HepG2 (cell line): ENCODE data around the gene C20orf96. TPM values are rescaled to one million over a fixed set of nuclear protein-coding genes. Genes with fewer than 3 reads are reported as not detected.

Experiments
- CC2D1A ChIP-seq: sonication (generic); formaldehyde crosslinking; IDR thresholded peaks from 2 replicates; pipeline ENCODE4 v1.8.1; 2023; ENCODE audit warnings: mild to moderate bottlenecking, missing genetic modification reagents
- RFX5 ChIP-seq: IDR thresholded peaks from 2 replicates; pipeline ENCODE4 v1.6.1; 2011; ENCODE audit warnings: low read depth, low read length, improper control_type of control experiment
- SMARCC2 ChIP-seq: fragments of 450-650 bp; IDR thresholded peaks from 2 replicates; pipeline ENCODE4 v1.6.1; 2017; ENCODE audit warnings: antibody characterized with exemption, mild to moderate bottlenecking
- ZMYM2 ChIP-seq: sonication (generic); formaldehyde crosslinking; IDR thresholded peaks from 2 replicates; pipeline ENCODE4 v1.8.0; 2022; ENCODE audit warnings: mild to moderate bottlenecking, missing genetic modification reagents
- ZNF597 ChIP-seq: sonication (generic); formaldehyde crosslinking; IDR thresholded peaks from 2 replicates; pipeline ENCODE4 v1.5.0; 2020; ENCODE audit warnings: missing genetic modification reagents
- ZNF781 ChIP-seq: sonication (generic); formaldehyde crosslinking; IDR thresholded peaks from 2 replicates; pipeline ENCODE4 v1.5.1; 2020; ENCODE audit warnings: borderline replicate concordance, mild to moderate bottlenecking, missing genetic modification reagents; ENCODE audit errors: not compliant biosample characterization
- ZNF883 ChIP-seq: sonication (generic); formaldehyde crosslinking; IDR thresholded peaks from 2 replicates; pipeline ENCODE4 v1.5.1; 2020; ENCODE audit warnings: mild to moderate bottlenecking, missing genetic modification reagents; ENCODE audit errors: not compliant biosample characterization
- polyA plus RNA-seq, 8 experiments: library from polyadenylated mRNA; depleted of rRNA in 3 of 8; stranded (reverse) in 7 of 8; unstranded in 1 of 8; fragments of >200 nt; fragmentation: Illumina TruSeq in 4 of 8; extraction: Trizol in 4 of 8; gene quantifications; 2 replicates each; pipeline versions ENCODE4 v1.2.1 to v1.2.3, GENCODE V29; 2011 to 2016; ENCODE audit warnings: low read depth in 4 of 8, missing spikeins in 1 of 8, mixed read lengths in 1 of 8; ENCODE audit not compliant: insufficient read depth in 1 of 8
- total RNA-seq, 5 experiments: library from RNA; depleted of rRNA; stranded (reverse); fragments of >200 nt; fragmentation: Illumina TruSeq; extraction: Trizol; gene quantifications; 2 replicates each; pipeline ENCODE4 v1.2.3, GENCODE V29; 2016; ENCODE audit warnings: low read depth in 1 of 5
- TF ChIP-seq, protein P1 (sequence below): sonication (generic); formaldehyde crosslinking; IDR thresholded peaks from 2 replicates; pipeline ENCODE4 v1.4.0; 2020; ENCODE audit warnings: missing genetic modification reagents
- TF ChIP-seq, protein P2 (sequence below): IDR thresholded peaks from 2 replicates; pipeline ENCODE4 v1.6.1; 2012; ENCODE audit warnings: low read length, improper control_type of control experiment
- TF ChIP-seq, protein P3 (sequence below), 2 experiments: sonication (generic) in 1 of 2; formaldehyde crosslinking in 1 of 2; IDR thresholded peaks; 2 replicates each; pipeline versions ENCODE4 v1.5.1 to v1.6.1; 2011 to 2020; ENCODE audit warnings: borderline replicate concordance in 1 of 2, low read depth in 1 of 2, low read length in 1 of 2, mild to moderate bottlenecking in 1 of 2, missing genetic modification reagents in 1 of 2, moderate library complexity in 1 of 2
- TF ChIP-seq, protein P4 (sequence below): sonication (generic); formaldehyde crosslinking; conservative IDR thresholded peaks from 2 replicates; pipeline ENCODE4 v1.8.0; 2022; ENCODE audit warnings: mild to moderate bottlenecking, moderate library complexity, missing genetic modification reagents

C20orf96 gene
- total and polyA plus RNA-seq, 2 of the 13 experiments (the other 11 are each of a cell fraction or from before 2014, with no cell fraction given) = 3.8 to 20.6 TPM

DNA sequence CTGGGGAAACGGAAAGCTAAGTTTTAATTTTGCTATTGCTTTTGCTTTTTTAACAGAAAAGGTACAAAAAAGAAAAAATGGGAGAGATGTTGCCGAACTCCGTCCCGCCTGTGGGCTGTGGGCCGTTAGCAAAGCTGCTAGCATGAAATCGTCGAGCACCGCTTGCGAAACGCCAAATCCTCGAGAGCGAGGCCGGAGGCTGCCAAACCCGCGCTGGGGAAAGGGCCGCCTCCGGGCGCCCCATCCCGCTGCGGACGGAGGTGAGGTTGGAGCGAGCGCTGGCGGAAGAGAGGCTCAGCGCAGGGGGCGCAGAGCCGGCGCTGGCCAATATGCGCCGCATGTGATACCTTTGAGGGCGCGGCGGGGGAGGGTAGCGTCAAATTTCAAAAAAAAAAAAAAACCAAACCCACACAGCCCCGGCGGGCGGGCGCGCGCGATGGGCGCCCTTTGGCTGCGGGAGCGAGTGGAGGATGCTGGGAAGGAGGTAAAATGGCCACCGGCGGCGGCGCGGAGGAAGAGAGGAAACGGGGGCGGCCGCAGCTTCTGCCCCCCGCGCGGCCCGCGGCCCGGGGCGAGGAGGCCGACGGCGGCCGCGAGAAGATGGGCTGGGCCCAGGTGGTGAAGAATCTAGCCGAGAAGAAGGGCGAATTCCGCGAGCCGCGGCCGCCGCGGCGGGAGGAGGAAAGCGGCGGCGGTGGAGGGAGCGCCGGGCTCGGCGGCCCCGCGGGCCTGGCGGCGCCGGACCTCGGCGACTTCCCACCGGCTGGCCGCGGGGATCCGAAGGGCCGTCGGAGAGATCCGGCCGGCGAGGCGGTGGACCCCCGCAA, 6.8 kb upstream of the C20orf96 start, which contains the start of gene ZCCHC3 (continued):
- TF ChIP-seq ZNF883 (CRISPR knock-in tag) (peak; percentile 99), ZNF597 (CRISPR knock-in tag) (no peak), SMARCC2 (no peak), RFX5 (peak; percentile 87), ZNF781 (CRISPR knock-in tag) (peak; percentile 97), ZMYM2 (CRISPR knock-in tag) (peak; percentile 89; the same call in 1 of the 2 replicates), CC2D1A (CRISPR knock-in tag) (peak; percentile 98)
- TF ChIP-seq, protein P1, sequence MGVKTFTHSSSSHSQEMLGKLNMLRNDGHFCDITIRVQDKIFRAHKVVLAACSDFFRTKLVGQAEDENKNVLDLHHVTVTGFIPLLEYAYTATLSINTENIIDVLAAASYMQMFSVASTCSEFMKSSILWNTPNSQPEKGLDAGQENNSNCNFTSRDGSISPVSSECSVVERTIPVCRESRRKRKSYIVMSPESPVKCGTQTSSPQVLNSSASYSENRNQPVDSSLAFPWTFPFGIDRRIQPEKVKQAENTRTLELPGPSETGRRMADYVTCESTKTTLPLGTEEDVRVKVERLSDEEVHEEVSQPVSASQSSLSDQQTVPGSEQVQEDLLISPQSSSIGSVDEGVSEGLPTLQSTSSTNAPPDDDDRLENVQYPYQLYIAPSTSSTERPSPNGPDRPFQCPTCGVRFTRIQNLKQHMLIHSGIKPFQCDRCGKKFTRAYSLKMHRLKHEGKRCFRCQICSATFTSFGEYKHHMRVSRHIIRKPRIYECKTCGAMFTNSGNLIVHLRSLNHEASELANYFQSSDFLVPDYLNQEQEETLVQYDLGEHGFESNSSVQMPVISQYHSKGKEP (CRISPR knock-in tag) = peak; percentile 75
- TF ChIP-seq, protein P2, sequence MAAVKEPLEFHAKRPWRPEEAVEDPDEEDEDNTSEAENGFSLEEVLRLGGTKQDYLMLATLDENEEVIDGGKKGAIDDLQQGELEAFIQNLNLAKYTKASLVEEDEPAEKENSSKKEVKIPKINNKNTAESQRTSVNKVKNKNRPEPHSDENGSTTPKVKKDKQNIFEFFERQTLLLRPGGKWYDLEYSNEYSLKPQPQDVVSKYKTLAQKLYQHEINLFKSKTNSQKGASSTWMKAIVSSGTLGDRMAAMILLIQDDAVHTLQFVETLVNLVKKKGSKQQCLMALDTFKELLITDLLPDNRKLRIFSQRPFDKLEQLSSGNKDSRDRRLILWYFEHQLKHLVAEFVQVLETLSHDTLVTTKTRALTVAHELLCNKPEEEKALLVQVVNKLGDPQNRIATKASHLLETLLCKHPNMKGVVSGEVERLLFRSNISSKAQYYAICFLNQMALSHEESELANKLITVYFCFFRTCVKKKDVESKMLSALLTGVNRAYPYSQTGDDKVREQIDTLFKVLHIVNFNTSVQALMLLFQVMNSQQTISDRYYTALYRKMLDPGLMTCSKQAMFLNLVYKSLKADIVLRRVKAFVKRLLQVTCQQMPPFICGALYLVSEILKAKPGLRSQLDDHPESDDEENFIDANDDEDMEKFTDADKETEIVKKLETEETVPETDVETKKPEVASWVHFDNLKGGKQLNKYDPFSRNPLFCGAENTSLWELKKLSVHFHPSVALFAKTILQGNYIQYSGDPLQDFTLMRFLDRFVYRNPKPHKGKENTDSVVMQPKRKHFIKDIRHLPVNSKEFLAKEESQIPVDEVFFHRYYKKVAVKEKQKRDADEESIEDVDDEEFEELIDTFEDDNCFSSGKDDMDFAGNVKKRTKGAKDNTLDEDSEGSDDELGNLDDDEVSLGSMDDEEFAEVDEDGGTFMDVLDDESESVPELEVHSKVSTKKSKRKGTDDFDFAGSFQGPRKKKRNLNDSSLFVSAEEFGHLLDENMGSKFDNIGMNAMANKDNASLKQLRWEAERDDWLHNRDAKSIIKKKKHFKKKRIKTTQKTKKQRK = no peak
- TF ChIP-seq, protein P3, sequence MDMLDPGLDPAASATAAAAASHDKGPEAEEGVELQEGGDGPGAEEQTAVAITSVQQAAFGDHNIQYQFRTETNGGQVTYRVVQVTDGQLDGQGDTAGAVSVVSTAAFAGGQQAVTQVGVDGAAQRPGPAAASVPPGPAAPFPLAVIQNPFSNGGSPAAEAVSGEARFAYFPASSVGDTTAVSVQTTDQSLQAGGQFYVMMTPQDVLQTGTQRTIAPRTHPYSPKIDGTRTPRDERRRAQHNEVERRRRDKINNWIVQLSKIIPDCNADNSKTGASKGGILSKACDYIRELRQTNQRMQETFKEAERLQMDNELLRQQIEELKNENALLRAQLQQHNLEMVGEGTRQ (IDR thresholded peaks at IDR 0.05; ENCODE audit: low read depth, low read length) = peak; percentile 45; the same call in 1 of the 2 replicates
- TF ChIP-seq, protein P3 (CRISPR knock-in tag; IDR thresholded peaks at IDR 0.05; ENCODE audit: borderline replicate concordance) = peak; percentile 83
- TF ChIP-seq, protein P4, sequence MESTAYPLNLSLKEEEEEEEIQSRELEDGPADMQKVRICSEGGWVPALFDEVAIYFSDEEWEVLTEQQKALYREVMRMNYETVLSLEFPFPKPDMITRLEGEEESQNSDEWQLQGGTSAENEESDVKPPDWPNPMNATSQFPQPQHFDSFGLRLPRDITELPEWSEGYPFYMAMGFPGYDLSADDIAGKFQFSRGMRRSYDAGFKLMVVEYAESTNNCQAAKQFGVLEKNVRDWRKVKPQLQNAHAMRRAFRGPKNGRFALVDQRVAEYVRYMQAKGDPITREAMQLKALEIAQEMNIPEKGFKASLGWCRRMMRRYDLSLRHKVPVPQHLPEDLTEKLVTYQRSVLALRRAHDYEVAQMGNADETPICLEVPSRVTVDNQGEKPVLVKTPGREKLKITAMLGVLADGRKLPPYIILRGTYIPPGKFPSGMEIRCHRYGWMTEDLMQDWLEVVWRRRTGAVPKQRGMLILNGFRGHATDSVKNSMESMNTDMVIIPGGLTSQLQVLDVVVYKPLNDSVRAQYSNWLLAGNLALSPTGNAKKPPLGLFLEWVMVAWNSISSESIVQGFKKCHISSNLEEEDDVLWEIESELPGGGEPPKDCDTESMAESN (CRISPR knock-in tag) = peak; percentile 95
